Activated B cell treated with CpG ODN at 0.5 μM for 24 hours (primary cell): ENCODE data around the gene COL5A1. TPM values are rescaled to one million over a fixed set of nuclear protein-coding genes. Genes with fewer than 3 reads are reported as not detected.

Source experiments
- ATAC-seq: fragments of 200-7000 bp; cut with Tn5 transposase; one replicate; pipeline ENCODE4 v1.10.0; 2021; ENCODE audit warnings: low read depth, mild to moderate bottlenecking, moderate library complexity
- CTCF ChIA-PET: fragments of 350-600 bp; sonication (Branson Sonifier 250); formaldehyde crosslinking; loops from one replicate; lab custom pipeline; 2021; ENCODE audit warnings: antibody characterized with exemption; lab: Charles Lee
- POLR2A ChIA-PET: fragments of 350-600 bp; sonication (Branson Sonifier 250); formaldehyde crosslinking; loops from one replicate; lab custom pipeline; 2021; ENCODE audit warnings: antibody characterized with exemption; lab: Charles Lee
- DNase-seq: peaks from one replicate; pipeline ENCODE4 v3.0.0; 2022
- H3K27ac Mint-ChIP-seq: one replicate; pipeline ENCODE4 v1.8.0; 2020; ENCODE audit warnings: mixed read lengths
- H3K27me3 Mint-ChIP-seq: one replicate; pipeline ENCODE4 v1.8.0; 2021; ENCODE audit warnings: mixed read lengths
- H3K36me3 Mint-ChIP-seq: one replicate; pipeline ENCODE4 v1.8.0; 2021; ENCODE audit warnings: low read depth, mixed read lengths
- H3K4me1 Mint-ChIP-seq: one replicate; pipeline ENCODE4 v1.8.0; 2021; ENCODE audit warnings: mixed read lengths
- H3K4me3 Mint-ChIP-seq: one replicate; pipeline ENCODE4 v1.8.0; 2020; ENCODE audit warnings: mild to moderate bottlenecking, mixed read lengths
- H3K9me3 Mint-ChIP-seq: one replicate; pipeline ENCODE4 v1.8.0; 2020; ENCODE audit warnings: mixed read lengths
- intact Hi-C: fragments of 100-400 bp; cut with micrococcal nuclease; formaldehyde crosslinking; loops from one replicate; pipeline ENCODE4 v1.15.1; 2024
- total RNA-seq: library from RNA; stranded (reverse); gene quantifications from 2 replicates; pipeline ENCODE4 v1.2.3, GENCODE V29; 2022
- TF ChIP-seq, protein P1 (sequence below): fragments of 200-600 bp; IDR thresholded peaks from one replicate; pipeline ENCODE4 v1.8.0; 2022; ENCODE audit warnings: antibody characterized with exemption, mild to moderate bottlenecking

Gene COL5A1
- total RNA-seq, 1 donor from 2014 or later: 0.02 TPM

DNA sequence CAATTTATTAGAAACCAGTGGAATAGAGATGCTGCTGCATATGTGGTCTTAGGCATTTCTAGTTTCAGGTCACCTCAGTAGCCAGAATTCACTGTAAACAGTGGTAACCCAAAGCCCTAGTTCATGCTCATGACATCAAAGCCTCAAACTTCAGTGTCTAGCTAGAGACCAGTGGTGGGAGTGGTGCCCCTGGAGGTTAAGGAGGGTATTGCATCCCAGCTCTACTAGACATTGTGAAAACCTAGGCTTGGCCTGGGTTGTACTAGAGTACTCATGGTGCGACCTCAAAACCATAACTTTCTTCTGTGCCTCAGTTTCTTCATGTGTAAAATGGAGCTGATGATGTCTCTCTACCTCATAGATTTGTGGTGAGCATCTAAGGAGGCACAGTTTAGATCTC lies 18.8 kb downstream of the COL5A1 start:
- POLR2A ChIA-PET: no interaction called here
- CTCF ChIA-PET: no interaction called here
- H3K4me3 Mint-ChIP-seq: no peak overlapping the region
- no peak for DNase-seq
- intact Hi-C loops: no loop called here
- H3K36me3 Mint-ChIP-seq: no peaks in the 10 kb centered on the region
- ATAC-seq: no peak
- no peak overlapping the region for H3K27ac Mint-ChIP-seq
- H3K9me3 Mint-ChIP-seq: peaks cover 19% of the 10 kb centered on the region
- TF ChIP-seq, protein P1, sequence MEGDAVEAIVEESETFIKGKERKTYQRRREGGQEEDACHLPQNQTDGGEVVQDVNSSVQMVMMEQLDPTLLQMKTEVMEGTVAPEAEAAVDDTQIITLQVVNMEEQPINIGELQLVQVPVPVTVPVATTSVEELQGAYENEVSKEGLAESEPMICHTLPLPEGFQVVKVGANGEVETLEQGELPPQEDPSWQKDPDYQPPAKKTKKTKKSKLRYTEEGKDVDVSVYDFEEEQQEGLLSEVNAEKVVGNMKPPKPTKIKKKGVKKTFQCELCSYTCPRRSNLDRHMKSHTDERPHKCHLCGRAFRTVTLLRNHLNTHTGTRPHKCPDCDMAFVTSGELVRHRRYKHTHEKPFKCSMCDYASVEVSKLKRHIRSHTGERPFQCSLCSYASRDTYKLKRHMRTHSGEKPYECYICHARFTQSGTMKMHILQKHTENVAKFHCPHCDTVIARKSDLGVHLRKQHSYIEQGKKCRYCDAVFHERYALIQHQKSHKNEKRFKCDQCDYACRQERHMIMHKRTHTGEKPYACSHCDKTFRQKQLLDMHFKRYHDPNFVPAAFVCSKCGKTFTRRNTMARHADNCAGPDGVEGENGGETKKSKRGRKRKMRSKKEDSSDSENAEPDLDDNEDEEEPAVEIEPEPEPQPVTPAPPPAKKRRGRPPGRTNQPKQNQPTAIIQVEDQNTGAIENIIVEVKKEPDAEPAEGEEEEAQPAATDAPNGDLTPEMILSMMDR: no peak
- no peaks in the 10 kb centered on the region for H3K27me3 Mint-ChIP-seq
- no peaks in the 10 kb centered on the region for H3K4me1 Mint-ChIP-seq

GRCh38 chr9:134661299-134661698 lies 19.7 kb downstream of the COL5A1 start:
- Mint-ChIP-seq H3K27ac (no peak overlapping the region), H3K9me3 (peaks cover 19% of the 10 kb centered on the region), H3K4me3 (no peak overlapping the region), H3K4me1 (no peaks in the 10 kb centered on the region), H3K36me3 (no peaks in the 10 kb centered on the region), H3K27me3 (no peaks in the 10 kb centered on the region)
- POLR2A ChIA-PET: no interaction called here
- DNase-seq (no peak), ATAC-seq (no peak)
- intact Hi-C loops: no loop called here
- CTCF ChIA-PET: no interaction called here
- TF ChIP-seq, protein P1: no peak

- TF ChIP-seq, protein P1: no peak
- no peaks in the 10 kb centered on the region for H3K27me3 Mint-ChIP-seq
- CTCF ChIA-PET: no interaction called here
- H3K9me3 Mint-ChIP-seq: peaks cover 19% of the 10 kb centered on the region
- DNase-seq (no peak), ATAC-seq (no peak)
- H3K27ac Mint-ChIP-seq: no peak overlapping the region
- POLR2A ChIA-PET: no interaction called here
- H3K4me1 Mint-ChIP-seq: no peaks in the 10 kb centered on the region
- H3K36me3 Mint-ChIP-seq: no peaks in the 10 kb centered on the region
- intact Hi-C loops: no loop called here
- no peak overlapping the region for H3K4me3 Mint-ChIP-seq
These were observed 20.2 kb downstream of the COL5A1 start for GRCh38 chr9:134661791-134662142.

DNA sequence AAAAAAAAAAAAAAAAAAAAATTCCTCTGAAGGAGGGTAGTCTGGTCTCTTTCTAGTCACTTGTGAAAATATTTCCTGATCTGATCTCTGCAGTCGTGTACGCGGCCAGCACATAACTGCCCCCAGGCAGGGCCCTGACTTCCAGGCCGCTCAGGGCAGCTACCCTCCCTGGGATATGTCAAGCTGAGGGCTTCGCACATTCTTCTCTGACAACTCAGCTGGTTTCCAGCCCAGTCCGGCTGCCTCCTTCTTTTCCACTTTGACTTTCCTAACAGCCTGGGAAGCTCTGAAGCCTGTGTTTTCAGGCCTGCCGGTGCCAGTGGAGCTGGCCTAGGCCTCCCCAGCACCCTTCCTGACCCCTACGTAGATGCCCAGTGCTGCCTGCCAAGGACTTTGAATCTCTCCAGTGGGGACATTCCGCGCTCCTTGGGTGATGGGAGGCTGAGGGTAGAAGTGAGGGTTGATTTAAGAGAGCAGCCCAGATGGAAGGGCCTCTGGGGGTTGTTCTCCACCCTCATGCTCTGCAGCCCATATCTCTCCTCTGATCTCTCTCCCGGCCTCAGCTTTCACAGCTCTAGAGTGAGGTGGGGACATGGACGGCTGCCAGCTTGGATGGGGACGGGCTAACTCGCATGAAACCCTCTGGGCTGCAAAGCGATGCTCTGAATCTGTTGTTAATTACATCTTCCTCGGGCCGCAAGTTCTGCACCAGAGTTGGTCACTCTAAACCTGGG lies 20.7 kb downstream of the COL5A1 start:
- H3K4me3 Mint-ChIP-seq: no peak overlapping the region
- DNase-seq (no peak), ATAC-seq (no peak)
- no peak overlapping the region for H3K27ac Mint-ChIP-seq
- intact Hi-C loops: no loop called here
- POLR2A ChIA-PET: no interaction called here
- H3K36me3 Mint-ChIP-seq: no peaks in the 10 kb centered on the region
- CTCF ChIA-PET: no interaction called here
- TF ChIP-seq, protein P1: no peak
- H3K9me3 Mint-ChIP-seq: peaks cover 19% of the 10 kb centered on the region
- H3K4me1 Mint-ChIP-seq: no peaks in the 10 kb centered on the region
- H3K27me3 Mint-ChIP-seq: no peaks in the 10 kb centered on the region

GRCh38 chr9:134663084-134663483 lies 21.5 kb downstream of the COL5A1 start:
- DNase-seq (no peak), ATAC-seq (no peak)
- H3K4me1 Mint-ChIP-seq: no peaks in the 10 kb centered on the region
- no peak overlapping the region for H3K27ac Mint-ChIP-seq
- TF ChIP-seq, protein P1: no peak
- CTCF ChIA-PET: no interaction called here
- POLR2A ChIA-PET: no interaction called here
- intact Hi-C loops: no loop called here
- H3K27me3 Mint-ChIP-seq: no peaks in the 10 kb centered on the region
- no peak overlapping the region for H3K4me3 Mint-ChIP-seq
- peaks cover 19% of the 10 kb centered on the region for H3K9me3 Mint-ChIP-seq
- no peaks in the 10 kb centered on the region for H3K36me3 Mint-ChIP-seq
